Measurements from ENCODE around the gene KIDINS220. TPM values are rescaled to one million over a fixed set of nuclear protein-coding genes. Genes with fewer than 3 reads are reported as not detected.

Gene KIDINS220
- total and polyA plus RNA-seq, 2 of the 13 experiments (the other 11 are each of a cell fraction or from before 2014, with no cell fraction given) = 25.2 to 32.3 TPM

GRCh38 chr2:8821276-8822217 lies 15.9 kb downstream of the KIDINS220 start (continued):
- TF ChIP-seq SNAPC4 (CRISPR knock-in tag; IDR thresholded peaks at IDR 0.05) = no peak
- TF ChIP-seq ZSCAN25 (CRISPR knock-in tag; IDR thresholded peaks at IDR 0.05) = no peak
- TF ChIP-seq STAG1 (CRISPR knock-in tag; IDR thresholded peaks at IDR 0.05) = no peak
- no peak for TF ChIP-seq E2F1 (CRISPR knock-in tag; IDR thresholded peaks at IDR 0.05)
- peak; percentile 39; the same call in 1 of the 2 replicates for TF ChIP-seq SAP130 (CRISPR knock-in tag; IDR thresholded peaks at IDR 0.05; ENCODE audit: low read depth)
- no peak for TF ChIP-seq KAT7 (CRISPR knock-in tag; IDR thresholded peaks at IDR 0.05; ENCODE audit: borderline replicate concordance)
- no peak for TF ChIP-seq ZNF275 (CRISPR knock-in tag; IDR thresholded peaks at IDR 0.05; ENCODE audit: borderline replicate concordance)
- no peak for TF ChIP-seq FOXO1 (CRISPR knock-in tag; IDR thresholded peaks at IDR 0.05)
- no peak for TF ChIP-seq HNF1A (IDR thresholded peaks at IDR 0.05; ENCODE audit: low read depth)
- no peak; the same call in 1 of the 2 replicates for TF ChIP-seq HNF1A (CRISPR knock-in tag; IDR thresholded peaks at IDR 0.05; ENCODE audit: borderline replicate concordance)
- TF ChIP-seq MAFK (conservative IDR thresholded peaks at IDR 0.05 in 1 of 2, IDR thresholded peaks at IDR 0.05 in 1 of 2; ENCODE audit: low read length in 2 of 2) = no peak
- no peak for TF ChIP-seq SIN3A (IDR thresholded peaks at IDR 0.05; ENCODE audit: borderline replicate concordance, low read depth, low read length)
- TF ChIP-seq ZNF773 (CRISPR knock-in tag; IDR thresholded peaks at IDR 0.05; ENCODE audit: borderline replicate concordance) = no peak
- TF ChIP-seq ZNF496 (CRISPR knock-in tag; IDR thresholded peaks at IDR 0.05; ENCODE audit: insufficient replicate concordance) = no peak
- no peak for TF ChIP-seq ZFP37 (CRISPR knock-in tag; IDR thresholded peaks at IDR 0.05; ENCODE audit: borderline replicate concordance)
- TF ChIP-seq ZNF550 (CRISPR knock-in tag; IDR thresholded peaks at IDR 0.05; ENCODE audit: borderline replicate concordance) = no peak
- no peak for TF ChIP-seq KLF6 (CRISPR knock-in tag; IDR thresholded peaks at IDR 0.05)

Data from HepG2 (cell line).